ENCODE data around the gene TRPM5.

TRPM5 gene

DNA sequence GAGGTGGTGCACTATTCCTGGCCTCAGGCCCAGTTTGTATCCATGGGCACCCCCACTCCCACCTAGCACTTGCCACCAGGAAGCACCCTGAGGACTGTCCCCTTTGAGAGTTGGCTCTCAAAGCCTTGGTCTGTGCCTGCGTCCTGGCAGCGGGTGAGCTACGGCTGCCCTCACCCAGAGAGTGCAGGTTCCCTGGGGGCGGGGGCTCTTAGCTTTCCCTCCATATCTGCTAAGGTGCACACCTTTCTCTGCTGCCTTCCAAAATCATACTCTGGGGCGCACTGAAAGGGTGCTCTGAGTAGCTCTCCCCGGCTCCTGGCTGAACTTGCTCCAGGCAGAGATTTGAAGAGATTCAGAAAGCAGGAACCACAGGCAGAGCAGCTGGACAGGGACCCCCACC is 7.6 kb upstream of the TRPM5 start:
- no peak for DNase-seq

DNA sequence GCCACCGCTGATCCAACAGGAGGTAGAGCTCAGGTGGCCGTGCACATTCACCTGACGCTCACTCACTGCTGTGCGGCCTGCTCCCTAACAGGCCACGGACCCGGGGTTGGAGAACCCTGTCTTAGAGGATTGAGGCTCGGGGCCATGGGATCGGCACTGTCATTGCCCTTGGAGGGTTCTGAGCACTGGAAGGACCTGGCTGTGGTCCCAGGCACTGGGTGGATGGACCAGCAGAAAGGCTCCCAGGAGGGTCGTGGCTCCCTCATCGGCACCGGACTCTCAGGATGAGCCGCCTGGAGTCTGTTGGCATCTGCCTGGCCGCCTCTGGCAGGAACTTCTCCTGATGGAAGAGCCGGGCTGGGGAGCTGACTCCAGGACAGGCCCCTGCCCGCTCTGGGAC is 7.0 kb upstream of the TRPM5 start:
- DNase-seq: no peak

DNA sequence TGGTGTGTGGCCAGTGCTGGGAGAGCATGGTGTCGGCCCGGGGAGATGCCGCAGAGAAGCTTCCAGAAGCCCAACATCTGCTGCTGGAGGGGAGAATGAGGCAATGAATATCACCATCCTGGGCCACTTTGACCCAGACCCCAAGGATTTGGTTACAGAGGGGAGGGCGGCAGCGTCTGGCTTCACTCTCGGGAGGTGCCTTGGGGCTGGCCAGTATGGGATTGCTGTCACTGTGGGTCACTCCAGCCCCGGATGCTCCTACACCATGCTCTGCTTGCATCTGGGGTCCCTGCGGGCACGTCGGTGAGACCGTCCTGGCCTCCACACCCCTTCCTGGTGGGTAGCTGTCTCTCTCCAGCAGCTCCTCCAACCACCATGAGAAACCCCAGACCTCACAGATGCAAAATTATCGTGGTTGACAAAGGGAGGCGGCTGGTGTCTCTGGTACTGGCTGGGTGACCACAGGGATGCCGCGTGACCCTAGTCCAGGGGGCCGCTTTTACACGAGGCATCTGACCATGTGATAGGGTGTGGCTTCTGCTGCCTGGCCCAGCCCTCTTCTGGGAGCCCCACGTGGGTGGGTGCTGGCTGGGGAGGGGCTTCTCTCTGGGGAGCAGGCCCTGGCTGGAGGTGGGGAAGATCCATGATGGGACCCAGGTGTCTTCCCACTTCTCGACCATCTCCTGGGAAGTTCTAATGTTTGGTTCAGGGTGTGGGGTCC is 6.2 kb upstream of the TRPM5 start:
- DNase-seq: no peak

DNA sequence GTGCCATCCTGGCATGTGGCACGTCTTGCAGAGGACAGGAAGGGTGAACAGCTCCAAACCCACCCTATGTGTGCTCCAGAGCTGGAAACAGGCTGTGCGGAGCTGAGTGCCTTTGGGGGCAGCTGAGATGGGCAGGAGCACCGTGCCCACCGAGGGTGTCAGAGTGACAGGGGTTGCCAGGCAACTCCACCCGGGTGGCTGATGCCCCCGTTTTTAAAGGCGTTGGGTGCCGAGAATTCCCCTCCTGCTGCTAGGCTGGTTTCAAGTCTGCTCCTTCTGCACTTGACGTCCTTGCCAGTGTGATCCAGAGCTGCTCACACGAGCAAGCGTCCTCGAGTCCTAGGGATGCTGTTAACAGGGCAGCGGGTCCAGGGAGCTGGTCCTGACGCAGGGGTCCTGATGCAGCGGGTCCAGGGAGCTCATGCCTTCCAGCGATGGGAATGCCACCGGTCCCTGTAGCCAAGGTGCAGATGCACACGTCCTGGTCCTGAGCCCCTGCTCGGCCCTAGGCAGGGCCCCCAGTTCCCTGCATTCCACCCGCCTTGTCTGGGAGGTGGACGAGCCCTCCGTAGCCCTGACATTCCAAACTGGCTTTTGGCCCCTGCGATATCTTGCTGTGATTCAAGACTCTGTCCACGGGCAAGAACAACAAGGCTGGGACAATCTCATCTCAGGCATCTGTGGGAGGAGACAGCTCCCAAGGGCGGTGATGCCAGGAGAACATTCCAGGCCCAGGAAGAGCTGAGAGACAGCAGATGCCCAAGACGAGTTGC is 5.4 kb upstream of the TRPM5 start:
- no peak for DNase-seq

DNA sequence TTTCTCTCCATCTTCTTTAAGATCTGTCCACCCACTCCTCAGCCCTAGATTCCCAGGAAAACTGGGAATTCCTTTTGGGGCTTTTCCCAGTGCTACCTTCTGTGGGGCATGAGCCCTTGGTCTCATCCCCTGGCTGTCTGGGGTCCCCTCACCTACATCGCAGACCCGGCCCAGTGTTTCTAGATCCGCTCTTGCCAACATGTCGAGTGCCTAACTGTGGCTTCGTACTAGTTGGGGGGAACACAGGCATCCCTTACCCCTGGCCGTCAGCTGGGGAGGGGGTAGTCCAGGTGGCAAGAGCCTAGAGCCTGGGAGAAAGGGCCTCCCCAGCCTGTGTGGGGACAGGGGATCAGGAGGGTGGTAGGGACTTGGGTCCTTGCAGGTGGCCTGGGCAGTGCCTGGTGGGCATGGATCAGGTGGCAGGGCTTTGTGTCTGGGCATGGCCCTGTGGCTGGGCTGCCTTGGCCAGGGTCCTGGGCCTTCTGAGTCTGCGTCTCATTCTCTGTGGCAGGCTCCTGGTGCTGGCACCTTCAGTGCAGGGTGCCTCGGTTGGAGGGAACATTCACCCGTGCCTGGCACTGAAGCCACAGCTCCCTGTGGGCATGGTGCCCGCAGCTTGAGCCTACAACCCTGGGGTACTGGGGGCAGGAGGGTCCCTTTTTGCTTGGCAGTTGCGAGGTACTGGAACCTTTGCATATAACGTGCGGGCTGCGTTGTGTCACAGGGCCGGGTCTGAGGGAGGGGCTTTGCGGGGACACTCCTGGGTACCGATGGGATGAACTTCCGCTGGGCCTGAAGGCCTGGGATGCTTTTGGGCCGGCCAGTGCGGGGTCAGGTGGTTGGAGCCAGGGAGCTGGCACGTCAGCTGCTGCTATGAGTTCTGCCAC is 4.6 kb upstream of the TRPM5 start:
- no peak for DNase-seq

DNA sequence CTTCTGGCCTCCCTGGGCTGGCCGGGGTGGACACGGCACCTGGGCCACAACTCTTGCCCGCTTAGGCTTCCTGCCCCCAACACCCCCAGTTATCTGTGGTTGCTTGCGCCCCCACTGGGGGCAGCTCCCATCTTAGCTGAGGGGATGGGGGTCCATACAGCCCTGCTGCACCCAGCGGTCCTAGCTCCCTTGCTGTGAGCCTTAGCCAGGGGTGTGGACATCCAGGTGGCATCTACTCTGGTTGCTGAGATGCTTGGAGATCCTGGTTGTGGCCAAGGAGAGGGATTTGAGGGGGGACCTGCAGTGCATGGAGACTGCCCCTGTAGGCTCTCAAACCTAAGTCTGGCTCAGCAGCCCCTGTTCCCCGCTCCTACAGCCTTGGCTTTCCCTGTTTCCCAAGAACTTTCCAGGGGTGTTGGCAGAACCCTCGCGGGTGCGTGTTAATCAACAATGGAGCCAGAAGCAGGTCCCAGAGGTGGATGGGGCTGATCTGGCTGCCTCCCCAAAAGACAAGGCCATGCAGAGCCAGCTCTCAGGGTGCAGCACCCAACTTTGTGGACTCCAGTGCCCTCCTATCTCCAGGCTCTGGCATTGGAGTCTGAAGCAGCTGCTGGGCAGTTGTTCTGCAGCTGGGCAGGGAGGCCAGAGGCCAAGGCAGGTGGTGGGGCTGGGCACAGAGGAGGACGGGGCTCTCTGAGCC is 3.8 kb upstream of the TRPM5 start:
- DNase-seq: no peak

DNA sequence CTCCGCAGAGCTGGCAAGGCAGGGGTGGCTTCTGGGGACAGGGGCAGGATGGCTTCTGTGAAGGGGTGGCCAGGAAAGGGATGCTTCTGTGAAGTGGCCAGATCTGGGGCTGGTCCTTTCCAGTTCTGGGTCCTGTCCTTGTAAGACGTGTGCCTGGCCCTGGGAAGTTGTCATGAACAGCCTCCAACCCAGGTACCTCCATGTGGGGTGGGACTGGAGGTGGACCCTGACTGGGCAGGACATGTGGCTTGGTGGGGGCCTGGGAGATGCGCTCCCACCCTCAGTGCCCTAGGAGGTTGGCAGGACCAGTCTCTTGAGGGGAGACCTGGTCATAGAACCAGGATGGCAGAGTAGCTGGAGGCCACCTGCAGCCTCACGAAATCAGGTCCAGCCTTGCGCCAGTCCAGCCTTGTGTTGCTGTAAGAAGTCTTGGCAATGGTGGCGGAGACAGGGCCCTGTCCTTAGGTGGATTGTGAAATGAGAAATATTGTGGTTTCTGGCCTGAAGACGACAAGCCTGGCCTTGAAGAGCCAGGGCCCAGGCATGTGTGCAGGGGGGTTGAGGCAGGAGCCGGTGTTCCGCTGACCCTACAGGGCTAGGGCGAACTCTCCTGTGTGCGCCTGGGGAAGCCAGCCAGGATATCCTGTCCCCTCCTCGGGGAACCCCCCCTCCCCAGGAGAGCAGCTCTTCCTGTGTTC is 3.1 kb upstream of the TRPM5 start:
- DNase-seq: no peak

DNA sequence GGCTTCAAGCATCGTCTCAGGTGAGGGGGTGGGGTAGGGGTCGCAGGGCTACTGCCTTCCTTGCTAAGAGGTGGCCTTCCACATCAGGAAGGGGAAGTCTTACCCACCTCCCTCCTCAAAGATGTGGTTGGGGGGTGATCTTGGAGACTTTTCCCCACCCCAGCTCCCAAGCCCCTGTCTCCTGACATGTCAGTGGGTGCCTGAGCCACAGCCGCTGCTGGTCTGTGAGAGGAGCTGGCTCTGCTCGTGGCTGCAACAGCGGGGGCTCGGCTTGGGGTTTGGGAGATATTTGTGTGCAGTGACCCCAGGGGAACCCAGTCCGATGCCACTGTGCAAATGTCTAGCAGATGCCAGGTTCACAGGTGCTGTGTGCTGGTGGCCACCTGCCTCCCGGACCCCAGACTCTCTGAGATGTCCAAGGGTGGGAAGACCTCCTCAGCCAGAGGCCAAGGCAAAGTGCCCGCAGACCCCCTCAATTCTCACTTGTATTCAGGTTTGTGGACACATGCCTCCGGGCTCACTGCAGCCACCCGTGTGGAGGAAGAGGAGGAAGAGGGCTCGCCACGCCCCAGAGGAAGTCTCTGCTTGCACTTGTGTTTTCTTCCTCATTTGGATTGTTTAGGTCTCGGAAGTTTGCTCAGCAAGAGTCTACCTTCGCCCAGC is 2.4 kb upstream of the TRPM5 start:
- DNase-seq: no peak

DNA sequence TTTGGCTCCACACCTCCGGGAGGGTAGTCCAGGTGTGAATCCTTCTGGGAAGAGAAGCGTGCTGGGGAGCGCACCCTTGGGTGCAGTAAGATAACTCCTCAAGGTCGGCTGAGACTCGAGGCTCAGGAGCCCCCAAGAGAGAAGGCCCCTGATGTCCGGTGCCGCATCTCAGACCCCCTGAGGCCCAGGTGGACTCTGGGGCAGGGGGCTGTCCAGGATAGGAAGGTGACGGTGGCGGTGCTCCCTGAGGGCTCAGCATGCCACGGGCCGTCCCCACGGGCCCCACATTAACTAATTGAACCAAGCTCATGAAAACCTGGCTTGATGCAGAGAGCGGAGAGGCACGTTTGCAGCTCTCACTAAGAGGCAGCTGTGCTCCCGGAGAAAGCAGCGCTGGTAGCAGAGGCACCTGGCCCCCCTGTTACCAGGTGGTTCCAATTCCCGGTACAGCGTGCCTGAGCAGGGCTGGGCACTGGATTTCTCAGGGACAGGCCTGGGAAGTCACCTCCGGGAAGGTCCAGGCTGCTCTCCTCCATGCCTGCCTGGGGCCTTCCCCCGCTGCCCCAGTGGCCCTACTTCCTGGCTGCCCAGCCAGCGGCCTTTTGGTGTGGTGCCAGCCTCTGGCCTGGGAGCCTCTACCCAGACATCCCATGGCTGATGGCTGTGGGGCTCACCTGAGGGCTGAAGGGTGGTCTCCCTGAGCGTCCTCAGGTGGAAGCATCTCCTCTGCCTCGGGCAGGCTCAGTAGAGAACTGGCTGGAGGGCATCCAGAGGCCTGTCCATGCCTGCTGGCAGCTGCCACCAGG is 1.6 kb upstream of the TRPM5 start:
- no peak for DNase-seq

DNA sequence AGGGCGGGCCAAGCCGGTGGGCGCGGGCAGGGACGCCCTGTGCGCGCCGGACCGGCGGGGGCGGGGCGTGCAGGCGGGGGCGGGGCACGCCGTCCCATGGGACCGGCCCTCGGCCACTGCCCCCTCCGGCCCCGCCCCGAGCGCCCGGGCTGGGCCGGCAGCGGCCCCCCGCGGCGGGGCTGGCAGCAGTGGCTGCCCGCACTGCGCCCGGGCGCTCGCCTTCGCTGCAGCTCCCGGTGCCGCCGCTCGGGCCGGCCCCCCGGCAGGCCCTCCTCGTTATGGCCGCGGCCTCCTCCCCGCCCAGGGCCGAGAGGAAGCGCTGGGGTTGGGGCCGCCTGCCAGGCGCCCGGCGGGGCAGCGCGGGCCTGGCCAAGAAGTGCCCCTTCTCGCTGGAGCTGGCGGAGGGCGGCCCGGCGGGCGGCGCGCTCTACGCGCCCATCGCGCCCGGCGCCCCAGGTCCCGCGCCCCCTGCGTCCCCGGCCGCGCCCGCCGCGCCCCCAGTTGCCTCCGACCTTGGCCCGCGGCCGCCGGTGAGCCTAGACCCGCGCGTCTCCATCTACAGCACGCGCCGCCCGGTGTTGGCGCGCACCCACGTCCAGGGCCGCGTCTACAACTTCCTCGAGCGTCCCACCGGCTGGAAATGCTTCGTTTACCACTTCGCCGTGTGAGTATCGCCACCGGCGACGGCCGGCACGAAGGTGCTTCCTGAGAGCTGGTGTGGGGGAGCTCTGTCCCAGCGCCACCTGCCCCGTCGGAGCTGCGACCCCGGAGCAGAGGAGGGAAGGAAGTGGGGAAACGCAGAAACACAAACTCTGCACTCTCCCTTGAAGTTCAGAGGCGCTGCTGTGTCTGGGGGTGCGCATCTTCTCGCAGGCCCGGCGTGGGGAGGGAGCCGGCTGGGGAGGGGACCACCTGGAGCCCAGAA is 769 bp upstream of the TRPM5 start, which contains the start of gene KCNQ1:
Gene KCNQ1 (plus strand): TSS at position 188 of the 925 bp plus-strand sequence. CDS start 91 bp downstream, at position 279.
- DNase-seq: peak; percentile 15

DNA sequence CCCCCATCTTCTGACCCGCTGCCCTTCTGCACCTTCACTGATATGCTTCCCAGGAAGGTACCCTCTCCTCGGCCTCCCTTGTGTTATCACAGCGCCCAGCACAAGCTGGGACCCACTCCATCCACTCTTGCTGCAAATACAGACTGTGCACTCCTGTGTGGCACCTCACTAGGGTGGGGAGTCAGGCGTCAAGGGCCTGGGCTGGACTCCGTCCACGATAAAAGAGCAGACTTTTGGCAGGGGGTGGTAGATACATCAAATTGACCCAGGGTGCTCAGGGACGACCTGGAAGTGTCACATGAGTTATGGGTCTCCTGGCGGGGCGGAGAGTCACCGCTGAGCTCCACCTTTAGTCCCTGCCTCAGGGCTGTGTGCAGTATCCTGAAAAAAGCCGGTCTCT is 908 bp downstream of the TRPM5 start:
- no peak for DNase-seq

DNA sequence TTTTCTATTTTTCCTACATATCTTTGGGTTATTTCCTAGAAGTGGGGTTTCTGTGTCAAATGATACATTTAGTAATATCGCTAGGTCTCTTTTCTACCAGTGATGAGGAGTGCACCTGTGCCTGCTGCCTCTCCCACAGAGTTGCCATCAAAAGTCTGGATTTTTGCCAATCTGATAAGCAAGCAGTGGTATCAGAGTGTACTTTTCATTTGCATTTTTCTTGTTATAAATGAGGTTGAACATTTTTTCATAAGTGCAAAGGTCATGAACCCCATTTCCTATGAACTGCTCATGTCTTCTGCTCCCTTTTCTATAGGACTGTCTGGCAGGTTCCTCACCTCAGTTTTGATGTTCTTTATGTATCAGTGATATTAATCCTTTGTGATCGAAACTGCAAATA is 1.7 kb downstream of the TRPM5 start:
- peak; percentile 77 for DNase-seq

DNA sequence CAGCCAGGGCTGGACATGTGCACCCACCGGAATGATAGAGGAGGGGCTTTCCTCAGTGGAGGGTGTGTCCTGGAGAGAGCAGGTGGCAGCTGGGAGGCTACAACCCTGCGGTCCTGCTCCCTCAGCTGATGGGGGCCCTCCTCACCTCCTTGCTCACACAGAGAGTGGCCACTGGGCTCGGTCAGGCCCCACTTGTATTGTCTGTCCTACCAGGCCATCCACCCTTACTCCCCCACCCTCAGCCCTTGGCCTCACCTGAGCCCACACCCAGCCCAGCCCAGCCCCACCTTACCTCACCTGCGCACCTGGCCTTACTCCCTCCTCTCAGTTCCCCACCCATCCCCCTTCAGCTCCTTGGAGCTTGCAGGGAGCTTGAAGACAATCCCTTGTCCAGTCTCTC is 3.1 kb downstream of the TRPM5 start:
- DNase-seq: no peak

DNA sequence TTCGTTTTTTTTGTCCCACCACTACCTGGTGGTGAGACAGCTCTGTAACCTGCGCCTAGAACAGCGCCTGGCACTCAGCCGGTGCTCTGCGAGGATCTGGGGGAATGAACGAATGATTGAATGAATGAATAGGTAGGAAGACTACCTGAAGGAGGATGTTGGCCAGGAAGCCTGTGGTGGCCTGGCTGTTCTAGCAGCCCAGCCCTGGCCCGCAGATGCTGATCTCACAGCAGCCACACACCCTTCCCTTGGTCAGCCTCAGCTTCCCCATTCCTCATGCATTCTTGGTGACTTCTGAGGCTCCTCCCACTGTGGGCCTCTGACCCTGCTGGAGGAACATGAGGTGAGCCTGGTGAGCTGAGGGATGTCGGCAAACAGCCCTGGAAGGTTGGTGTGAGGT is 3.7 kb downstream of the TRPM5 start:
- no peak for DNase-seq

DNA sequence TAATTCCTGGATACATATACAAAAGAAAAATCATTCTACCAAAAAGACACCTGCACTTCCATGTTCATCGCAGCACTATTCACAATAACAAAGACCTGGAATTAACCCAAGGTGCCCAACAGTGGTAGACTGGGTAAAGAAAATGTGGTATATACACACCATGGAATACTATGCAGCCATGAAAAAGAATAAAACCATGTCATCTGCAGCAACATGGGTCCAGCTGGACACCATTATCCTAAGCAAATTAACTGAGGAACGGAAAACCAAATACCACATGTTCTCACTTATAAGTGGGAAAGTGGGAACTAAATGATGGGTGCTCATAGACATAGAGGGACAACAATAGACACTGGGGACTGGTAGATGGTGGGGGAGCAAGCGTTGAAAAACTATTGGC is 4.5 kb downstream of the TRPM5 start:
- no peak for DNase-seq

DNA sequence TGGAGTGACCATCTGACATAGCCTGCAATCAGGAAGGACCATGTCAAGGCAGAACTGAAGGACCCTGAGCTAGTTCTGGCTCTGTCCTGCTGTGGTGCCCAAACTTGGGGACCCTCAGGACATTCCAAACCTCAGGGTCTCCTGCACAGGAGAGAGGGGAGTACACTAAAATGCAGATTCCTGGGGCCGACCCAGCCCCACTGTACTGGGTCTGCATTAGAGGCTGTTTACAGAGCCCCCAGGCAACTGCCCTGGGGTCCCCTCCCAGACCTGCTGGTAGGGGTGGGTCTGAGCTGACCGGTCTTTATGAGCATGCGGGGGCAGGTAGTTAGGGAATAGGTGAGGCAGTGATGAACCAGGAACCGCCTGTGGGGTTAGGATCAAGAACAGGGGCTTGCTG is 6.8 kb downstream of the TRPM5 start:
- DNase-seq: no peak

DNA sequence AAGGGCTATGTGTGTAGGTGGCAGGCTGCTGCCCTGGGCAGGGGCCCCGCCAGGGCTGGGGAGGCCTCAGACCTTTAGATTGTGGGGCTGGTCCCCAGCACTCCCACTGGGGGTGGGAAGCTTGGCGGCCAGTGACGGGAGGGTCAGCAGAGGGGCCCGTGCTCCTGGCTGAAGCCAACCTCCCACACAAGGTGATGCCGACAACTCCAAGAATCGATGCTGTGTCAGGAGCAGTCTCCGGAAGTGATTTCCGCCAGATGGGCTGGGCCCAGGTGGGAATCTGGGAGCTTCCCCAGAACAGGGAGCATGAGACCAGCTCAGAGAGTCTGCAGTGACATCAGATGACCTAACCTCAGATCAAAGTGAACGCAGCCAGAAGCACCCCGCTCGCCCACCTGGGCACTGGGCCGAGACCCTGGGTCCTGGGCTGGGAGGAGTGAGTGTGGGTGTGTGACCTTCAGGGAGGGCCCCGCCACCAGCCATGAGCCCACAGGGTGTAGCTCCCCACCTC is 7.7 kb downstream of the TRPM5 start:
- DNase-seq: no peak

DNA sequence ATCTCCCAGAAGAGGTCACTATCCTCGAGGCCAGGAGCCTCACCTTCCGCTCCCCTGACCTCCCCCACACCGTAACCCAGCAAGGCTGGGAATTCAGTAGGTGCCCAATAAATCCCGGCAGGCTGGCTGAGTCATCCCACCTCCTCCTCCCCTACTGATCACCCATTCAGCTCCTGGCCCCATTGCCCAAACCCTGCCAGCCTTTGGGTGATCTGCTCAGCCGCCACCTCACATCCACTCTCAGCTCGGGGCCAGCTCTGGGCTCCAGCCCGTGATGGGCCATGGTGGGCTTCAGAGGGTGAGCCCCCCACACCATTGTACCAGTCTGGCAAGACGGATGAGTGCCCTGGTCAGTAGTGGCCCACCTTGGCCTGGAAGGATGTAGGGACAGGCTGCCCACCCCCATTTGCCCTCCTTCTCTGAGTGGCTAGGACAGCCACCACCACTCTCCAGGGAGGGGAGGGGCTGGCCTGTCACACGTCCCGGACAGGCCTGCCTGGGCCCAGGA is 8.2 kb downstream of the TRPM5 start:
- DNase-seq: no peak
